Measurements from ENCODE around the gene NPL.

- TF ChIP-seq CTCF (IDR thresholded peaks at IDR 0.05; ENCODE audit: insufficient read depth, low read length) (no peak), POLR2AphosphoS5 (IDR thresholded peaks at IDR 0.05; ENCODE audit: low read depth) (no peak), REST (IDR thresholded peaks at IDR 0.05; ENCODE audit: insufficient replicate concordance, low read depth) (no peak), GABPA (IDR thresholded peaks at IDR 0.05; ENCODE audit: low read depth) (no peak)
Measured at GRCh38 chr1:182860658-182861057, 71.1 kb downstream of the NPL start.

Data from HL-60 (cell line).